Naive B cell (primary cell): ENCODE data around the gene CP. TPM values are rescaled to one million over a fixed set of nuclear protein-coding genes. Genes with fewer than 3 reads are reported as not detected.

ENCODE experiments used
- ATAC-seq, 2 donors: fragments of 150-1000 bp; cut with Tn5 transposase; 2 replicates each; pipeline ENCODE4 v1.10.0; 2021; ENCODE audit warnings: low read depth in 2 of 2, mild to moderate bottlenecking in 2 of 2, moderate library complexity in 2 of 2
- DNase-seq: peaks from one replicate; pipeline ENCODE4 v3.0.0; 2022
- H3K27ac Mint-ChIP-seq, 6 donors: one replicate each; pipeline ENCODE4 v1.8.0; 2020 to 2022; ENCODE audit warnings: mild to moderate bottlenecking in 6 of 6, mixed read lengths in 6 of 6, moderate library complexity in 5 of 6, inconsistent platforms in 2 of 6
- H3K27me3 Mint-ChIP-seq, 3 donors: one replicate each; pipeline ENCODE4 v1.8.0; 2021 to 2022; ENCODE audit warnings: mixed read lengths in 3 of 3, mild to moderate bottlenecking in 1 of 3
- H3K36me3 Mint-ChIP-seq, 2 donors: one replicate each; pipeline ENCODE4 v1.8.0; 2020 to 2022; ENCODE audit warnings: mixed read lengths in 2 of 2, inconsistent platforms in 1 of 2, mild to moderate bottlenecking in 1 of 2
- H3K4me1 Mint-ChIP-seq, 3 donors: one replicate each; pipeline ENCODE4 v1.8.0; 2020 to 2022; ENCODE audit warnings: mixed read lengths in 3 of 3, inconsistent platforms in 1 of 3, mild to moderate bottlenecking in 1 of 3, moderate library complexity in 1 of 3
- H3K4me3 Mint-ChIP-seq, 8 donors: one replicate each; pipeline ENCODE4 v1.8.0; 2020 to 2022; ENCODE audit warnings: mild to moderate bottlenecking in 8 of 8, mixed read lengths in 8 of 8, moderate library complexity in 8 of 8, inconsistent platforms in 2 of 8
- H3K9me3 Mint-ChIP-seq, 7 donors: one replicate each; pipeline ENCODE4 v1.8.0; 2020 to 2022; ENCODE audit warnings: mixed read lengths in 7 of 7, mild to moderate bottlenecking in 5 of 7, inconsistent platforms in 2 of 7, moderate library complexity in 1 of 7
- polyA plus RNA-seq, 6 donors: library from polyadenylated mRNA; unstranded; fragments of 300-500 nt; fragmentation: Illumina TruSeq; gene quantifications; one replicate each; pipeline ENCODE4 v1.2.3, GENCODE V29; 2021; ENCODE audit warnings: low read depth in 6 of 6

CP gene
- polyA plus RNA-seq, 6 donors from 2014 or later = 0.36 to 1.1 (median 0.63) TPM; not detected in 2

DNA sequence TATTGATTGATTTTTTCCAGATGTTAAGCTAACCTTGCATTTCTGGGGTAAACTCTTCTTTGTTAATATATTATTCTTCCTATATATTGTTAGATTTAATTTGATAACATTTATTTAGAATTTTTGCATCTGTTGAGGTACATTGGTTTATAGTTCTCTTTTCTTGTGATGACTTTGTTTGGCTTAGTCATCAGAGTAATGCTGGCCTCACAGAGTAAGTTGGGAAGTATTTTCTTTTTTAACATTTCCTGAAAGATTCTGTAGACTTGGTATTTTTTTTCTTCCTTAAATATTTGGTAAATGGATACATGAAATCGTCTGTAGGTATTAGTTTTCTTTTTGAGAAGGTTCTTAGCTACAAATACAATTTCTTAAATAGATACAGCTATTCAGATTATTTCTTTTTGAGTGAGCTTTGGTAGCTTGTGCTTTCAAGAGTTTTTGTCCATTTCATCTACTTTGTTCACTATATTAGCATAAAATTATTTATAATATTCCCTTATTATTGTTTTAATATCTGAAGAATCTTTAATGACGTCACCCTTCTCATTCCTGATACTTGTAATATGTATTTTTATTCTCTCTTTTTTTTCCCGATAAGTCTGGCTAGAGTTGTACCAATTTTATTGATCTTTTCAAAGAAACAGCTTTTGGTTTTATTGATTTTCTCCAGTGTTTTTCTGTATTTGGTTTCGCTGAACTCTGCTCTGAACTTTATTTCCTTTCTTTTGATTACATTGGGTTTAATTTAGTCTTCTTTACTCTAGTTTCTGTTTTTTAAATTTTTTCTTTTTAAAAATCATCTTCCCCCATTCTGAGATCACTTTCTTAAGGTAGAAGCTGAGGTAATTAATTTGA is 98.7 kb downstream of the CP start:
- ATAC-seq = no peak
- DNase-seq = no peak
- peaks cover 5 to 8% (median 7%) of the 10 kb centered on the region in 3 donors for H3K4me1 Mint-ChIP-seq
- H3K9me3 Mint-ChIP-seq = peaks cover 0 to 1% (median 0%) of the 10 kb centered on the region in 7 donors
- H3K27me3 Mint-ChIP-seq = no peaks in the 10 kb centered on the region
- H3K36me3 Mint-ChIP-seq = no peaks in the 10 kb centered on the region
- H3K4me3 Mint-ChIP-seq = no peak overlapping the region
- no peak overlapping the region for H3K27ac Mint-ChIP-seq

Other genes with a start within 250 kb of the CP start
- gene GYG1, start 230.3 kb downstream of the CP start, polyA plus RNA-seq = 10 to 100 TPM in 5 of 6 donors, 1 to 10 TPM in 1; 8.3 to 23.0 (median 20.2) TPM
- 10 to 100 TPM; 13.6 to 26.1 (median 21.6) TPM for gene HLTF, start 135.3 kb downstream of the CP start, polyA plus RNA-seq
- 10 to 100 TPM; 67.0 to 89.0 (median 74.4) TPM for gene HPS3, start 92.2 kb downstream of the CP start, polyA plus RNA-seq
- not detected for gene TM4SF18, start 111.8 kb upstream of the CP start, polyA plus RNA-seq
- not detected for gene TM4SF1, start 155.8 kb upstream of the CP start, polyA plus RNA-seq